K562 treated with DMSO at 1 percent for 48 hours (cell line): ENCODE results near the gene SENP3. TPM values are rescaled to one million over a fixed set of nuclear protein-coding genes. Genes with fewer than 3 reads are reported as not detected.

Experiments
- total RNA-seq: library from RNA; unstranded; fragments of 300-600 nt; gene quantifications from 2 replicates; pipeline ENCODE4 v1.2.3, GENCODE V29; 2022; ENCODE audit warnings: low replicate concordance; ENCODE audit errors: extremely low read depth

SENP3 gene
- not detected in 2 replicates for total RNA-seq

GRCh38 chr17:7561589-7562207 lies at the start of gene SENP3:
TSS of gene SENP3 (plus strand) at chr17:7561919. CDS start at chr17:7563077, 1,158 bp downstream.

GRCh38 chr17:7548585-7549400 lies 12.9 kb upstream of the SENP3 start, which contains the start of gene TNFSF12:
TSS of gene TNFSF12 (plus strand) at chr17:7549058. CDS start at chr17:7549154, 96 bp downstream.

GRCh38 chr17:7558544-7559319 lies 3.0 kb upstream of the SENP3 start, which contains the start of gene TNFSF13:
TSS of gene TNFSF13 (plus strand) at chr17:7558750. CDS start at chr17:7559040, 290 bp downstream.

GRCh38 chr17:7579001-7579833 lies 17.5 kb downstream of the SENP3 start, which contains the start of gene CD68:
TSS of gene CD68 (plus strand) at chr17:7579638. CDS start at chr17:7579678, 40 bp downstream.

GRCh38 chr17:7583253-7584109 lies 21.8 kb downstream of the SENP3 start, which contains the start of gene MPDU1:
TSS of gene MPDU1 (plus strand) at chr17:7583852. CDS start at chr17:7583863, 11 bp downstream.

GRCh38 chr17:7589891-7590691 lies 28.4 kb downstream of the SENP3 start, which contains the start of gene SOX15:
TSS of gene SOX15 (minus strand) at chr17:7590094. CDS start at chr17:7589676, 418 bp downstream.

GRCh38 chr17:7614425-7615264 lies 52.9 kb downstream of the SENP3 start, which contains the start of gene FXR2:
TSS of gene FXR2 (minus strand) at chr17:7614897. CDS start at chr17:7614532, 365 bp downstream.

Other genes starting within 250 kb of the SENP3 start
- gene GPS2, start 246.6 kb upstream of the SENP3 start, total RNA-seq, result not detected in 2 replicates
- not detected in 2 replicates for gene NEURL4, start 232.6 kb upstream of the SENP3 start, total RNA-seq
- not detected in 2 replicates for gene ACAP1, start 225.4 kb upstream of the SENP3 start, total RNA-seq
- not detected in 2 replicates for gene KCTD11, start 209.8 kb upstream of the SENP3 start, total RNA-seq
- gene TMEM95, start 206.8 kb upstream of the SENP3 start, total RNA-seq, result not detected in 2 replicates
- gene TNK1, start 180.8 kb upstream of the SENP3 start, total RNA-seq, result not detected in 2 replicates
- not detected in 2 replicates for gene PLSCR3, start 167.4 kb upstream of the SENP3 start, total RNA-seq
- not detected in 2 replicates for gene TMEM256, start 157.8 kb upstream of the SENP3 start, total RNA-seq
- not detected in 2 replicates for gene NLGN2, start 154.1 kb upstream of the SENP3 start, total RNA-seq
- gene SPEM1, start 141.6 kb upstream of the SENP3 start, total RNA-seq, result not detected in 2 replicates
- not detected in 2 replicates for gene SPEM2, start 136.3 kb upstream of the SENP3 start, total RNA-seq
- not detected in 2 replicates for gene SPEM3, start 133.1 kb upstream of the SENP3 start, total RNA-seq
- not detected in 2 replicates for gene TMEM102, start 126.5 kb upstream of the SENP3 start, total RNA-seq
- gene FGF11, start 122.4 kb upstream of the SENP3 start, total RNA-seq, result not detected in 2 replicates
- gene CHRNB1, start 116.9 kb upstream of the SENP3 start, total RNA-seq, result not detected in 2 replicates
- not detected in 2 replicates for gene ZBTB4, start 82.3 kb upstream of the SENP3 start, total RNA-seq
- not detected in 2 replicates for gene SLC35G6, start 80.5 kb upstream of the SENP3 start, total RNA-seq
- gene POLR2A, start 77.6 kb upstream of the SENP3 start, total RNA-seq, result 83.6 TPM in 1 of 2 replicates, not detected in the other
- not detected in 2 replicates for gene TNFSF12, start 12.9 kb upstream of the SENP3 start, total RNA-seq
- not detected in 2 replicates for gene TNFSF13, start 3.2 kb upstream of the SENP3 start, total RNA-seq
- gene CD68, start 17.7 kb downstream of the SENP3 start, total RNA-seq, result not detected in 2 replicates
- not detected in 2 replicates for gene MPDU1, start 21.9 kb downstream of the SENP3 start, total RNA-seq
- gene SOX15, start 28.2 kb downstream of the SENP3 start, total RNA-seq, result not detected in 2 replicates
- gene FXR2, start 53.0 kb downstream of the SENP3 start, total RNA-seq, result not detected in 2 replicates
- gene SAT2, start 65.9 kb downstream of the SENP3 start, total RNA-seq, result not detected in 2 replicates
- gene SHBG, start 68.2 kb downstream of the SENP3 start, total RNA-seq, result not detected in 2 replicates
- not detected in 2 replicates for gene ATP1B2, start 89.0 kb downstream of the SENP3 start, total RNA-seq
- gene TP53, start 125.6 kb downstream of the SENP3 start, total RNA-seq, result not detected in 2 replicates
- gene WRAP53, start 126.6 kb downstream of the SENP3 start, total RNA-seq, result not detected in 2 replicates
- not detected in 2 replicates for gene EFNB3, start 143.3 kb downstream of the SENP3 start, total RNA-seq
- gene DNAH2, start 155.8 kb downstream of the SENP3 start, total RNA-seq, result not detected in 2 replicates